ENCODE measurements around the gene POU2F3.

DNA sequence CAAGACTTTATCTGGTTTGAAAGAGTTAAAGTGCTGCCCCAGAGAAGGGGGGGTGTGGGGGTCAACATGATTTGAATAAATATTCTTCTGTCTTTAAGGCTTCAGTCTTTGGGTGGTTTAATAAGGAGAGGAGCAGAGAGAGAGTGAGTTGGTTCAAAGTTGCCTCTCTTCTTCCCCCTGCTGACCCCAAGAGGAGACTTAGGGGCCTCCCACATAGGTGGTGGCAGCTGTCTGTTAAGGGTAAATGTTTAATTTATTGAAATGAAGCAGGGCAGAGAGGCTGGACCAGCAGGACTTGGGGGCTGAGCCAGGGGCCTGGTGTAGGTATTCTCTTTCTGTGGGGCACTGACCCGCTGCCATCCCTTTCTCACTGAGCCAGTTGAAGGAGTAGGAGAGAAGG lies 5.5 kb downstream of the POU2F3 start:
- TF ChIP-seq EZH2 (optimal IDR thresholded peaks at IDR 0.05; ENCODE audit: low read depth, low read length), result no peak
- TF ChIP-seq, protein P1, sequence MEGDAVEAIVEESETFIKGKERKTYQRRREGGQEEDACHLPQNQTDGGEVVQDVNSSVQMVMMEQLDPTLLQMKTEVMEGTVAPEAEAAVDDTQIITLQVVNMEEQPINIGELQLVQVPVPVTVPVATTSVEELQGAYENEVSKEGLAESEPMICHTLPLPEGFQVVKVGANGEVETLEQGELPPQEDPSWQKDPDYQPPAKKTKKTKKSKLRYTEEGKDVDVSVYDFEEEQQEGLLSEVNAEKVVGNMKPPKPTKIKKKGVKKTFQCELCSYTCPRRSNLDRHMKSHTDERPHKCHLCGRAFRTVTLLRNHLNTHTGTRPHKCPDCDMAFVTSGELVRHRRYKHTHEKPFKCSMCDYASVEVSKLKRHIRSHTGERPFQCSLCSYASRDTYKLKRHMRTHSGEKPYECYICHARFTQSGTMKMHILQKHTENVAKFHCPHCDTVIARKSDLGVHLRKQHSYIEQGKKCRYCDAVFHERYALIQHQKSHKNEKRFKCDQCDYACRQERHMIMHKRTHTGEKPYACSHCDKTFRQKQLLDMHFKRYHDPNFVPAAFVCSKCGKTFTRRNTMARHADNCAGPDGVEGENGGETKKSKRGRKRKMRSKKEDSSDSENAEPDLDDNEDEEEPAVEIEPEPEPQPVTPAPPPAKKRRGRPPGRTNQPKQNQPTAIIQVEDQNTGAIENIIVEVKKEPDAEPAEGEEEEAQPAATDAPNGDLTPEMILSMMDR (IDR thresholded peaks at IDR 0.05; ENCODE audit: low read length), result no peak
- no peak for TF ChIP-seq EZH2phosphoT487 (IDR thresholded peaks at IDR 0.05; ENCODE audit: low read length)
